K562 (cell line): ENCODE measurements around the gene FBXL12. TPM values are rescaled to one million over a fixed set of nuclear protein-coding genes. Genes with fewer than 3 reads are reported as not detected.

Experiments used
- CBFB ChIP-seq: sonication (generic); formaldehyde crosslinking; IDR thresholded peaks from 2 replicates; pipeline ENCODE4 v1.4.0; 2020; ENCODE audit warnings: mild to moderate bottlenecking, missing genetic modification reagents
- DDX20 ChIP-seq: fragments of 450-650 bp; IDR thresholded peaks from 2 replicates; pipeline ENCODE4 v1.6.1; 2016; ENCODE audit warnings: missing genetic modification characterization, low read depth, mild to moderate bottlenecking, missing compliant biosample characterization, moderate library complexity
- EGR1 ChIP-seq: fragments of 450-650 bp; conservative IDR thresholded peaks from 2 replicates; pipeline ENCODE4 v1.6.1; 2017; ENCODE audit warnings: mild to moderate bottlenecking
- MAFK ChIP-seq: IDR thresholded peaks from 2 replicates; pipeline ENCODE4 v1.6.1; 2011; ENCODE audit warnings: low read length, improper control_type of control experiment
- RBM22 ChIP-seq: fragments of 200-400 bp; formaldehyde crosslinking; IDR thresholded peaks from 2 replicates; pipeline ENCODE4 v1.6.1; 2018; ENCODE audit warnings: low read length, low read depth; ENCODE audit not compliant: poor library complexity, severe bottlenecking
- STAT5A ChIP-seq: IDR thresholded peaks from 2 replicates; pipeline ENCODE4 v1.6.1; 2012; ENCODE audit warnings: low read length, inconsistent platforms, borderline replicate concordance
- U2AF2 ChIP-seq: fragments of 200-400 bp; formaldehyde crosslinking; optimal IDR thresholded peaks from 2 replicates; pipeline ENCODE3; 2017; ENCODE audit warnings: low read depth, mild to moderate bottlenecking, low read length
- ZBED1 ChIP-seq: IDR thresholded peaks from 2 replicates; pipeline ENCODE4 v1.6.1; 2014
- ZC3H8 ChIP-seq: fragments of 450-650 bp; IDR thresholded peaks from 2 replicates; pipeline ENCODE4 v1.6.1; 2017
- ZNF174 ChIP-seq: fragments of 250-450 bp; sonication (Bioruptor Pico); IDR thresholded peaks from 2 replicates; pipeline ENCODE4 v1.4.0; 2020; ENCODE audit warnings: mild to moderate bottlenecking
- ZNF184 ChIP-seq: sonication (generic); formaldehyde crosslinking; IDR thresholded peaks from 2 replicates; pipeline ENCODE4 v1.5.0; 2020; ENCODE audit warnings: missing genetic modification reagents
- ZNF239 ChIP-seq: fragments of 250-450 bp; sonication (Bioruptor Pico); IDR thresholded peaks from 2 replicates; pipeline ENCODE4 v1.4.0; 2020; ENCODE audit warnings: mild to moderate bottlenecking
- ZNF644 ChIP-seq: fragments of 200-800 bp; sonication (Bioruptor generic); IDR thresholded peaks from 2 replicates; pipeline ENCODE4 v1.6.1; 2016; ENCODE audit warnings: low read depth, missing genetic modification characterization, missing compliant biosample characterization
- polyA plus RNA-seq, 8 experiments: library from polyadenylated mRNA; depleted of rRNA in 4 of 8; stranded (reverse) in 5 of 8; unstranded in 3 of 8; fragments of >200 nt; fragmentation: Nextera tagmentation in 2 of 8; fragmentation: Illumina TruSeq in 1 of 8; extraction: Ambion mirVana in 2 of 8; extraction: Trizol in 1 of 8; gene quantifications; 2 replicates each; pipeline versions ENCODE4 v1.2.1 to v1.2.3, GENCODE V29; 2011 to 2014; ENCODE audit warnings: inconsistent platforms in 1 of 8, missing spikeins in 1 of 8
- total RNA-seq, 7 experiments: library from RNA; depleted of rRNA in 6 of 7; stranded (reverse); fragments of >200 nt in 6 of 7; fragmentation: Illumina TruSeq in 2 of 7; extraction: Trizol in 2 of 7; gene quantifications; 2 replicates each; pipeline versions ENCODE4 v1.2.1 to v1.2.3, GENCODE V29; 2011 to 2021; ENCODE audit warnings: low replicate concordance in 1 of 7
- TF ChIP-seq, protein P1 (sequence below): sonication (generic); formaldehyde crosslinking; IDR thresholded peaks from 2 replicates; pipeline ENCODE4 v1.8.0; 2022; ENCODE audit warnings: missing genetic modification reagents, mild to moderate bottlenecking, borderline replicate concordance
- TF ChIP-seq, protein P2 (sequence below): sonication (generic); IDR thresholded peaks from 2 replicates; pipeline ENCODE4 v1.6.1; 2016
- TF ChIP-seq, protein P3 (sequence below), 3 experiments: fragments of 200-800 bp in 1 of 3; sonication (Bioruptor generic) in 1 of 3; sonication (generic) in 1 of 3; formaldehyde crosslinking in 1 of 3; IDR thresholded peaks; 2 replicates each; pipeline versions ENCODE4 v1.6.1 to v1.8.0; 2016 to 2022; ENCODE audit warnings: mild to moderate bottlenecking in 2 of 3, missing compliant biosample characterization in 2 of 3, missing genetic modification characterization in 2 of 3, missing genetic modification reagents in 1 of 3
- TF ChIP-seq, protein P4 (sequence below): fragments of 450-650 bp; IDR thresholded peaks from 2 replicates; pipeline ENCODE4 v1.7.0; 2016; ENCODE audit warnings: borderline replicate concordance
- TF ChIP-seq, protein P5 (sequence below): fragments of 250-450 bp; sonication (Bioruptor Pico); IDR thresholded peaks from 2 replicates; pipeline ENCODE4 v1.4.0; 2020; ENCODE audit warnings: mild to moderate bottlenecking, moderate library complexity

The FBXL12 gene
- total and polyA plus RNA-seq, 9 of the 15 experiments (the other 6 are each of a cell fraction or from before 2014, with no cell fraction given), result 2.7 to 40.5 (median 26.5) TPM

DNA sequence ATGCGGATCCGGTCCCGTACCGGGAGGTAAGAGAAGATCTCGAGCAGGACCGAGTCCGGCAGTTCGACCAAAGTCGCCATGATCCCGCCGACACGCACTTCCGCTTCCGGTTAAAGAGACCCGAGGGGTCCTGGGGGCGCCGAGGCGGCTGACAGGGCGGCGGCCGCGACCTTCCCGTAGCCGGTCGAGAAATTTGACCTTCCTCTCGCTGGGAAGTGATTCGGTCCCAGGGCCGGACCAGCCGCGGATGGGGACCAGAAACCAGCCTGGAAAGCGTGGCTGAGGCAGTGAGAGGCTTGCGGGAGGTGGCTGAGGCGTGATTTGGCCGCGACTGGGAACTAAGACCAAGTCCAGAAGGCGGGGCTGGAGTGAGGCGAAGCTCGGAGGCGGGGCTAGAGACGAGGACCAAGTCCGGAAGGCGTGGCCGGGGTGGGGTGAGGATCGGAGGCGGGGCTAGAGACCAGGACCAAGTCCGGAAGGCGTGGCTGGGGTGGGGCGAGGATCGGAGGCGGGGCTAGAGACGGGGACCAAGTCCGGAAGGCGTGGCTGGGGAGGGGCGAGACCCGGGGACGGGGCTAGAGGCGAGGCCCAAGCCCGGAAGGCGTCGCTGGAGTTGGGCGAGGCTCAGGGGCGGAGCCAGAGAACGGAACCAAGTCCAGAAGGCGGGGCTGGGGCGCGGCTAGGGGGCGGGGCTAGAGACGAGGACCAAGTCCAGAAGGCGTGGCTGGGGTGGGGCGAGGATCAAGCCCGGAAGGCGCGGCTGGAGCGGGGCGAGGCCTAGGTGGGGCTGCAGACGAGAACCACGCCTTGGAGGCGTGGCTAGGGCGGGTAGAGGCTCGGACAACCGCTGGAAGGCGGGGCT is at the start of gene FBXL12 (continued):
- TF ChIP-seq, protein P1, sequence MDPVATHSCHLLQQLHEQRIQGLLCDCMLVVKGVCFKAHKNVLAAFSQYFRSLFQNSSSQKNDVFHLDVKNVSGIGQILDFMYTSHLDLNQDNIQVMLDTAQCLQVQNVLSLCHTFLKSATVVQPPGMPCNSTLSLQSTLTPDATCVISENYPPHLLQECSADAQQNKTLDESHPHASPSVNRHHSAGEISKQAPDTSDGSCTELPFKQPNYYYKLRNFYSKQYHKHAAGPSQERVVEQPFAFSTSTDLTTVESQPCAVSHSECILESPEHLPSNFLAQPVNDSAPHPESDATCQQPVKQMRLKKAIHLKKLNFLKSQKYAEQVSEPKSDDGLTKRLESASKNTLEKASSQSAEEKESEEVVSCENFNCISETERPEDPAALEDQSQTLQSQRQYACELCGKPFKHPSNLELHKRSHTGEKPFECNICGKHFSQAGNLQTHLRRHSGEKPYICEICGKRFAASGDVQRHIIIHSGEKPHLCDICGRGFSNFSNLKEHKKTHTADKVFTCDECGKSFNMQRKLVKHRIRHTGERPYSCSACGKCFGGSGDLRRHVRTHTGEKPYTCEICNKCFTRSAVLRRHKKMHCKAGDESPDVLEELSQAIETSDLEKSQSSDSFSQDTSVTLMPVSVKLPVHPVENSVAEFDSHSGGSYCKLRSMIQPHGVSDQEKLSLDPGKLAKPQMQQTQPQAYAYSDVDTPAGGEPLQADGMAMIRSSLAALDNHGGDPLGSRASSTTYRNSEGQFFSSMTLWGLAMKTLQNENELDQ (CRISPR knock-in tag), result no peak
- TF ChIP-seq, protein P2, sequence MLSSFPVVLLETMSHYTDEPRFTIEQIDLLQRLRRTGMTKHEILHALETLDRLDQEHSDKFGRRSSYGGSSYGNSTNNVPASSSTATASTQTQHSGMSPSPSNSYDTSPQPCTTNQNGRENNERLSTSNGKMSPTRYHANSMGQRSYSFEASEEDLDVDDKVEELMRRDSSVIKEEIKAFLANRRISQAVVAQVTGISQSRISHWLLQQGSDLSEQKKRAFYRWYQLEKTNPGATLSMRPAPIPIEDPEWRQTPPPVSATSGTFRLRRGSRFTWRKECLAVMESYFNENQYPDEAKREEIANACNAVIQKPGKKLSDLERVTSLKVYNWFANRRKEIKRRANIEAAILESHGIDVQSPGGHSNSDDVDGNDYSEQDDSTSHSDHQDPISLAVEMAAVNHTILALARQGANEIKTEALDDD, result peak; percentile 27; the same call in 1 of the 2 replicates
- no peak for TF ChIP-seq RBM22
- TF ChIP-seq EGR1, result no peak
- TF ChIP-seq ZC3H8, result no peak
- no peak for TF ChIP-seq ZNF239
- no peak for TF ChIP-seq DDX20 (tag)
- TF ChIP-seq ZNF644 (tag), result no peak
- no peak for TF ChIP-seq ZNF174 (CRISPR knock-in tag)
- TF ChIP-seq U2AF2, result no peak
- no peak for TF ChIP-seq STAT5A
- peak; percentile 9; the same call in 1 of the 2 replicates for TF ChIP-seq ZBED1
- TF ChIP-seq CBFB (CRISPR knock-in tag), result no peak
- TF ChIP-seq, protein P3, sequence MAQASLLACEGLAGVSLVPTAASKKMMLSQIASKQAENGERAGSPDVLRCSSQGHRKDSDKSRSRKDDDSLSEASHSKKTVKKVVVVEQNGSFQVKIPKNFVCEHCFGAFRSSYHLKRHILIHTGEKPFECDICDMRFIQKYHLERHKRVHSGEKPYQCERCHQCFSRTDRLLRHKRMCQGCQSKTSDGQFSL (CRISPR knock-in tag; IDR thresholded peaks at IDR 0.05), result no peak
- TF ChIP-seq, protein P3 (tag; IDR thresholded peaks at IDR 0.05), result no peak
- TF ChIP-seq ZNF184 (CRISPR knock-in tag), result no peak
- TF ChIP-seq MAFK, result no peak
- TF ChIP-seq, protein P4, sequence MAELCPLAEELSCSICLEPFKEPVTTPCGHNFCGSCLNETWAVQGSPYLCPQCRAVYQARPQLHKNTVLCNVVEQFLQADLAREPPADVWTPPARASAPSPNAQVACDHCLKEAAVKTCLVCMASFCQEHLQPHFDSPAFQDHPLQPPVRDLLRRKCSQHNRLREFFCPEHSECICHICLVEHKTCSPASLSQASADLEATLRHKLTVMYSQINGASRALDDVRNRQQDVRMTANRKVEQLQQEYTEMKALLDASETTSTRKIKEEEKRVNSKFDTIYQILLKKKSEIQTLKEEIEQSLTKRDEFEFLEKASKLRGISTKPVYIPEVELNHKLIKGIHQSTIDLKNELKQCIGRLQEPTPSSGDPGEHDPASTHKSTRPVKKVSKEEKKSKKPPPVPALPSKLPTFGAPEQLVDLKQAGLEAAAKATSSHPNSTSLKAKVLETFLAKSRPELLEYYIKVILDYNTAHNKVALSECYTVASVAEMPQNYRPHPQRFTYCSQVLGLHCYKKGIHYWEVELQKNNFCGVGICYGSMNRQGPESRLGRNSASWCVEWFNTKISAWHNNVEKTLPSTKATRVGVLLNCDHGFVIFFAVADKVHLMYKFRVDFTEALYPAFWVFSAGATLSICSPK, result no peak
- TF ChIP-seq, protein P5, sequence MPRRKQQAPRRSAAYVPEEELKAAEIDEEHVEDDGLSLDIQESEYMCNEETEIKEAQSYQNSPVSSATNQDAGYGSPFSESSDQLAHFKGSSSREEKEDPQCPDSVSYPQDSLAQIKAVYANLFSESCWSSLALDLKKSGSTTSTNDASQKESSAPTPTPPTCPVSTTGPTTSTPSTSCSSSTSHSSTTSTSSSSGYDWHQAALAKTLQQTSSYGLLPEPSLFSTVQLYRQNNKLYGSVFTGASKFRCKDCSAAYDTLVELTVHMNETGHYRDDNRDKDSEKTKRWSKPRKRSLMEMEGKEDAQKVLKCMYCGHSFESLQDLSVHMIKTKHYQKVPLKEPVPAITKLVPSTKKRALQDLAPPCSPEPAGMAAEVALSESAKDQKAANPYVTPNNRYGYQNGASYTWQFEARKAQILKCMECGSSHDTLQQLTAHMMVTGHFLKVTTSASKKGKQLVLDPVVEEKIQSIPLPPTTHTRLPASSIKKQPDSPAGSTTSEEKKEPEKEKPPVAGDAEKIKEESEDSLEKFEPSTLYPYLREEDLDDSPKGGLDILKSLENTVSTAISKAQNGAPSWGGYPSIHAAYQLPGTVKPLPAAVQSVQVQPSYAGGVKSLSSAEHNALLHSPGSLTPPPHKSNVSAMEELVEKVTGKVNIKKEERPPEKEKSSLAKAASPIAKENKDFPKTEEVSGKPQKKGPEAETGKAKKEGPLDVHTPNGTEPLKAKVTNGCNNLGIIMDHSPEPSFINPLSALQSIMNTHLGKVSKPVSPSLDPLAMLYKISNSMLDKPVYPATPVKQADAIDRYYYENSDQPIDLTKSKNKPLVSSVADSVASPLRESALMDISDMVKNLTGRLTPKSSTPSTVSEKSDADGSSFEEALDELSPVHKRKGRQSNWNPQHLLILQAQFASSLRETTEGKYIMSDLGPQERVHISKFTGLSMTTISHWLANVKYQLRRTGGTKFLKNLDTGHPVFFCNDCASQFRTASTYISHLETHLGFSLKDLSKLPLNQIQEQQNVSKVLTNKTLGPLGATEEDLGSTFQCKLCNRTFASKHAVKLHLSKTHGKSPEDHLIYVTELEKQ (CRISPR knock-in tag), result no peak
